HCT116 (cell line): Measurements from ENCODE around the gene STK24. TPM values are rescaled to one million over a fixed set of nuclear protein-coding genes. Genes with fewer than 3 reads are reported as not detected.

Source experiments
- ATAC-seq: fragments of 200-7000 bp; cut with Tn5 transposase; 2 replicates; pipeline ENCODE4 v1.9.1; 2020; ENCODE audit warnings: mild to moderate bottlenecking, moderate library complexity
- BruUV-seq: library from RNA; stranded (reverse); fragments of 400-500 nt; replicated peaks from 2 replicates; lab custom pipeline; 2021; lab: Mats Ljungman, UMichigan
- CTCF ChIA-PET: fragments of 300-600 bp; sonication (Branson Sonifier 250); formaldehyde crosslinking; loops from one replicate; lab custom pipeline; 2021; ENCODE audit warnings: antibody characterized with exemption; lab: Charles Lee
- POLR2A ChIA-PET: fragments of 300-600, 350-600 bp; sonication (Branson Sonifier 250); formaldehyde crosslinking; loops from one replicate; lab custom pipeline; 2021; ENCODE audit warnings: antibody characterized with exemption; lab: Charles Lee
- RAD21 ChIA-PET, 2 experiments: fragments of 300-600 bp; sonication (Branson Sonifier 250); formaldehyde crosslinking; loops; one replicate each; lab custom pipeline; 2023; ENCODE audit warnings: low total read pairs in 2 of 2; ENCODE audit not compliant: uncharacterized antibody in 2 of 2, unreplicated experiment in 2 of 2, low non-redundant PET in 1 of 2; lab: Charles Lee
- DNase-seq: peaks from one replicate; pipeline ENCODE4 v3.0.0-alpha.2; 2010; ENCODE audit warnings: low read depth, low spot score
- H2AFZ ChIP-seq: fragments of 200-600 bp; shearing (Covaris generic), sonication (generic); 2 replicates; pipeline ENCODE4 v1.6.1; 2017; ENCODE audit warnings: low read depth, mixed run types, mixed read lengths, antibody characterized with exemption, low read length; ENCODE audit not compliant: poor library complexity, severe bottlenecking
- H3K27ac ChIP-seq: 2 replicates; pipeline ENCODE4 v1.5.1; 2012; ENCODE audit warnings: low read depth, low read length
- H3K27me3 ChIP-seq: fragments of 200-600 bp; sonication (generic); 2 replicates; pipeline ENCODE4 v1.6.1; 2016; ENCODE audit warnings: mixed run types, low read length, mixed read lengths; ENCODE audit not compliant: insufficient read depth
- H3K36me3 ChIP-seq, 2 experiments: fragments of 200-500 bp in 1 of 2; fragments of 200-600 bp in 1 of 2; sonication (Bioruptor generic) in 1 of 2; sonication (generic) in 1 of 2; 2 replicates each; pipeline versions ENCODE4 v1.5.1 to v1.6.1; 2014 to 2016; ENCODE audit warnings: low read length in 2 of 2, inconsistent platforms in 1 of 2, mixed read lengths in 1 of 2, mixed run types in 1 of 2; ENCODE audit not compliant: insufficient read depth in 2 of 2, control insufficient read depth in 1 of 2
- H3K4me1 ChIP-seq, 2 experiments: fragments of 200-600 bp in 1 of 2; sonication (generic) in 1 of 2; 2 replicates each; pipeline versions ENCODE4 v1.5.1 to v1.6.1; 2012 to 2017; ENCODE audit warnings: low read length in 2 of 2, inconsistent platforms in 1 of 2, mild to moderate bottlenecking in 1 of 2, mixed read lengths in 1 of 2, mixed run types in 1 of 2, moderate library complexity in 1 of 2; ENCODE audit not compliant: insufficient read depth in 2 of 2, control insufficient read depth in 1 of 2
- H3K4me2 ChIP-seq: fragments of 200-600 bp; sonication (generic); 2 replicates; pipeline ENCODE4 v1.6.1; 2017; ENCODE audit warnings: mixed run types, low read length, mixed read lengths
- H3K4me3 ChIP-seq, 2 experiments: fragments of 200-600 bp in 1 of 2; sonication (generic) in 1 of 2; replicated peaks in 1 of 2; 2 replicates each; pipeline ENCODE4 v1.5.1; 2011 to 2016; ENCODE audit warnings: low read length in 2 of 2, control low read depth in 1 of 2, low read depth in 1 of 2, mild to moderate bottlenecking in 1 of 2, mixed read lengths in 1 of 2, mixed run types in 1 of 2
- H3K79me2 ChIP-seq: fragments of 200-600 bp; sonication (generic); 2 replicates; pipeline ENCODE4 v1.6.1; 2017; ENCODE audit warnings: mild to moderate bottlenecking, mixed run types, low read length, moderate library complexity, mixed read lengths; ENCODE audit not compliant: insufficient read depth
- H3K9ac ChIP-seq: fragments of 200-600 bp; sonication (generic); 2 replicates; pipeline ENCODE4 v1.6.1; 2016; ENCODE audit warnings: low read length, mixed read lengths
- H3K9me2 ChIP-seq: fragments of 200-600 bp; sonication (generic), shearing (Covaris generic); 2 replicates; pipeline ENCODE4 v1.6.1; 2017; ENCODE audit warnings: mixed run types, mild to moderate bottlenecking, moderate library complexity; ENCODE audit not compliant: insufficient read depth
- H3K9me3 ChIP-seq, 2 experiments: fragments of 200-500 bp in 1 of 2; fragments of 200-600 bp in 1 of 2; sonication (Bioruptor generic) in 1 of 2; sonication (generic) in 1 of 2; 2 replicates each; pipeline ENCODE4 v1.6.1; 2014 to 2017; ENCODE audit warnings: low read length in 2 of 2, mixed read lengths in 2 of 2, inconsistent platforms in 1 of 2, low read depth in 1 of 2, mild to moderate bottlenecking in 1 of 2, mixed run types in 1 of 2, moderate library complexity in 1 of 2; ENCODE audit not compliant: control insufficient read depth in 1 of 2, insufficient read depth in 1 of 2
- H4K20me1 ChIP-seq: fragments of 200-600 bp; sonication (generic), shearing (Covaris generic); 2 replicates; pipeline ENCODE4 v1.6.1; 2017; ENCODE audit warnings: mixed run types, mild to moderate bottlenecking, moderate library complexity; ENCODE audit not compliant: insufficient read depth
- ATF3 ChIP-seq: IDR thresholded peaks from 2 replicates; pipeline ENCODE4 v1.6.1; 2012
- CBX3 ChIP-seq: IDR thresholded peaks from 2 replicates; pipeline ENCODE4 v1.6.1; 2012; ENCODE audit warnings: low read depth
- CEBPB ChIP-seq: IDR thresholded peaks from 2 replicates; pipeline ENCODE4 v1.6.1; 2012; ENCODE audit warnings: low read depth
- EGR1 ChIP-seq: IDR thresholded peaks from 2 replicates; pipeline ENCODE4 v1.6.1; 2012; ENCODE audit warnings: low read depth
- EZH2 ChIP-seq: fragments of 200-600 bp; sonication (generic); IDR thresholded peaks from 2 replicates; pipeline ENCODE4 v1.6.1; 2017; ENCODE audit warnings: antibody characterized with exemption, mixed run types
- EZH2phosphoT487 ChIP-seq: fragments of 200-600 bp; IDR thresholded peaks from 2 replicates; pipeline ENCODE4 v1.6.1; 2018; ENCODE audit warnings: antibody characterized with exemption, borderline replicate concordance
- FOSL1 ChIP-seq: IDR thresholded peaks from 2 replicates; pipeline ENCODE4 v1.6.1; 2012; ENCODE audit warnings: low read depth
- JUND ChIP-seq: IDR thresholded peaks from 2 replicates; pipeline ENCODE4 v1.6.1; 2012
- ZBTB33 ChIP-seq: IDR thresholded peaks from 2 replicates; pipeline ENCODE4 v1.6.1; 2011; ENCODE audit warnings: mild to moderate bottlenecking, low read length, moderate library complexity; ENCODE audit not compliant: insufficient replicate concordance; ENCODE audit errors: extremely low read depth
- ZFX ChIP-seq: fragments of 450-650 bp; IDR thresholded peaks from 2 replicates; pipeline ENCODE4 v1.6.1; 2017
- ZNF274 ChIP-seq: fragments of 200-500 bp; sonication (Bioruptor generic); IDR thresholded peaks from 2 replicates; pipeline ENCODE4 v1.6.1; 2014; ENCODE audit warnings: mild to moderate bottlenecking, low read depth, low read length, inconsistent platforms
- intact Hi-C: fragments of 100-400 bp; cut with micrococcal nuclease; formaldehyde crosslinking; loops from 2 replicates; pipeline ENCODE4 v1.10.0; 2022
- total RNA-seq: library from RNA; stranded (reverse); gene quantifications from one replicate; pipeline ENCODE4 v1.2.1, GENCODE V29; 2021; ENCODE audit not compliant: unreplicated experiment

STK24 gene
- total RNA-seq, 1 experiment from 2014 or later, result 137 TPM

- Histone ChIP-seq H3K36me3 (no peaks in the 10 kb centered on the region), H3K9ac (no peak overlapping the region), H3K9me2 (no peaks in the 10 kb centered on the region), H3K4me1 (peaks cover 0 to 4% of the 10 kb centered on the region in 2 experiments; a peak in 1 of 4 replicates), H3K4me2 (no peak overlapping the region), H3K27ac (no peak overlapping the region), H4K20me1 (no peaks in the 10 kb centered on the region), H3K9me3 (no peaks in the 10 kb centered on the region), H2AFZ (no peak overlapping the region), H3K4me3 (no peak overlapping the region), H3K79me2 (no peaks in the 10 kb centered on the region), H3K27me3 (no peaks in the 10 kb centered on the region)
- intact Hi-C loops, result no loop called here
- ChIA-PET POLR2A (no interaction called here), RAD21 (interaction anchor here (0.7 kb wide), 2 partner anchors 246 to 283 kb away, joined by 5 to 9 read pairs; no protein-coding TSS in a partner anchor), CTCF (no interaction called here)
- TF ChIP-seq ATF3, result no peak
- TF ChIP-seq EZH2, result no peak
- no peak for TF ChIP-seq FOSL1
- no peak for TF ChIP-seq JUND
- TF ChIP-seq CEBPB, result no peak
- BruUV-seq, result no TSS peak
- ATAC-seq (no peak), DNase-seq (no peak)
These were observed 149.4 kb downstream of the STK24 start for GRCh38 chr13:98427331-98427995.

- no peak overlapping the region for H2AFZ ChIP-seq
- TF ChIP-seq JUND (no peak), ZFX (no peak), EGR1 (no peak), EZH2phosphoT487 (no peak), ZNF274 (no peak), FOSL1 (no peak), CBX3 (no peak), ZBTB33 (no peak)
- TF ChIP-seq, all 23 proteins: peak for 0
- no peaks in the 10 kb centered on the region for H3K36me3 ChIP-seq
- H3K27ac ChIP-seq, result no peak overlapping the region
- ATAC-seq (no peak), DNase-seq (no peak)
- ChIA-PET RAD21 (no interaction called here), POLR2A (no interaction called here), CTCF (no interaction called here)
- no peaks in the 10 kb centered on the region for H3K79me2 ChIP-seq
- no peaks in the 10 kb centered on the region for H3K9me3 ChIP-seq
- H3K4me1 ChIP-seq, result no peaks in the 10 kb centered on the region
- no TSS peak for BruUV-seq
- H4K20me1 ChIP-seq, result no peaks in the 10 kb centered on the region
- H3K9ac ChIP-seq, result no peak overlapping the region
- H3K4me3 ChIP-seq, result no peak overlapping the region
- no peak overlapping the region for H3K4me2 ChIP-seq
- H3K9me2 ChIP-seq, result no peaks in the 10 kb centered on the region
- no peaks in the 10 kb centered on the region for H3K27me3 ChIP-seq
- intact Hi-C loops, result no loop called here
These were observed 153.5 kb downstream of the STK24 start for GRCh38 chr13:98423417-98423816.
